KMS-11 (cell line): ENCODE data around the gene SDK2.

ENCODE experiments used
- H2AFZ ChIP-seq: fragments of 200-600 bp; sonication (generic); 2 replicates; pipeline ENCODE4 v1.6.1; 2016; ENCODE audit warnings: antibody characterized with exemption, mixed run types, low read depth
- H3K27ac ChIP-seq: fragments of 200-600 bp; sonication (generic); 2 replicates; pipeline ENCODE4 v1.6.1; 2016; ENCODE audit warnings: mild to moderate bottlenecking, mixed run types
- H3K27me3 ChIP-seq: fragments of 200-600 bp; sonication (generic); 2 replicates; pipeline ENCODE4 v1.6.1; 2017; ENCODE audit warnings: mild to moderate bottlenecking, low read depth, mixed run types, moderate library complexity; ENCODE audit not compliant: insufficient read depth
- H3K36me3 ChIP-seq: fragments of 200-600 bp; sonication (generic); 2 replicates; pipeline ENCODE4 v1.6.1; 2017; ENCODE audit warnings: mild to moderate bottlenecking, mixed run types; ENCODE audit not compliant: insufficient read depth
- H3K4me1 ChIP-seq: fragments of 200-600 bp; sonication (generic); 2 replicates; pipeline ENCODE4 v1.6.1; 2016; ENCODE audit warnings: mild to moderate bottlenecking, low read depth, mixed run types; ENCODE audit not compliant: poor library complexity, severe bottlenecking
- H3K4me2 ChIP-seq: fragments of 200-600 bp; sonication (generic); 2 replicates; pipeline ENCODE4 v1.7.0; 2016; ENCODE audit warnings: mild to moderate bottlenecking, mixed run types
- H3K4me3 ChIP-seq: fragments of 200-600 bp; sonication (generic); IDR thresholded peaks from 2 replicates; pipeline ENCODE4 v1.6.1; 2017; ENCODE audit warnings: low read depth, low read length, mixed read lengths; ENCODE audit not compliant: insufficient read depth
- H3K79me2 ChIP-seq: fragments of 200-600 bp; sonication (generic); 2 replicates; pipeline ENCODE4 v1.6.1; 2016; ENCODE audit warnings: low read depth, mixed run types; ENCODE audit not compliant: insufficient read depth
- H3K9ac ChIP-seq: fragments of 200-600 bp; sonication (generic); 2 replicates; pipeline ENCODE4 v1.6.1; 2016; ENCODE audit warnings: mild to moderate bottlenecking, mixed run types
- H4K20me1 ChIP-seq: fragments of 200-600 bp; sonication (generic); 2 replicates; pipeline ENCODE4 v1.6.1; 2016; ENCODE audit warnings: mild to moderate bottlenecking, mixed run types; ENCODE audit not compliant: insufficient read depth
- TF ChIP-seq, protein P1 (sequence below): fragments of 200-600 bp; sonication (generic); conservative IDR thresholded peaks from 2 replicates; pipeline ENCODE4 v1.6.1; 2017; ENCODE audit warnings: low read depth, mild to moderate bottlenecking, antibody characterized with exemption, low read length, moderate library complexity, mixed read lengths

SDK2 gene

DNA sequence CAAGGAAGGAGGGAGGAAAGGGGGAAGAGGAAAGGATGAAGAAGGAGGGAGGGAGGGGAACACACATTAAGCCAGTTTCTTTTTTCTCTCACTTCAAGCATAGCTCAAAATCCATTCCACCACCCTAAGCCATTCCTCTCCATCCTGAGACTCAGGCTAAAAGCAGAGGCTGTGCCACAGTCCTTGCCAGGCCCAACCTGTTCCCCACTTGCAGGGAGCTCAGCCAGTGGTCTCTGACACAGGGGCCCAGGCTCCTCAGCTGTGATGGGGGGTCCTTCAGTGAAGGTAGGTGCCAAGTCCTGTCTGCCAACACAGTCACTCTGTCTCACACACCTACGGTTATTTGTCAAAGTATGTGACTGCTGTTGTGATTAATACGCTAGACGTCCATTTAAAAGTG is 44.6 kb downstream of the SDK2 start:
- H3K36me3 ChIP-seq: no peaks in the 10 kb centered on the region
- no peak overlapping the region for H3K4me3 ChIP-seq
- no peaks in the 10 kb centered on the region for H3K79me2 ChIP-seq
- H2AFZ ChIP-seq: no peak overlapping the region
- no peaks in the 10 kb centered on the region for H4K20me1 ChIP-seq
- no peak overlapping the region for H3K4me2 ChIP-seq
- peaks cover 47% of the 10 kb centered on the region; the same call in 1 of the 2 replicates for H3K27me3 ChIP-seq
- no peak overlapping the region for H3K27ac ChIP-seq
- H3K4me1 ChIP-seq: no peaks in the 10 kb centered on the region
- H3K9ac ChIP-seq: no peak overlapping the region
- TF ChIP-seq, protein P1, sequence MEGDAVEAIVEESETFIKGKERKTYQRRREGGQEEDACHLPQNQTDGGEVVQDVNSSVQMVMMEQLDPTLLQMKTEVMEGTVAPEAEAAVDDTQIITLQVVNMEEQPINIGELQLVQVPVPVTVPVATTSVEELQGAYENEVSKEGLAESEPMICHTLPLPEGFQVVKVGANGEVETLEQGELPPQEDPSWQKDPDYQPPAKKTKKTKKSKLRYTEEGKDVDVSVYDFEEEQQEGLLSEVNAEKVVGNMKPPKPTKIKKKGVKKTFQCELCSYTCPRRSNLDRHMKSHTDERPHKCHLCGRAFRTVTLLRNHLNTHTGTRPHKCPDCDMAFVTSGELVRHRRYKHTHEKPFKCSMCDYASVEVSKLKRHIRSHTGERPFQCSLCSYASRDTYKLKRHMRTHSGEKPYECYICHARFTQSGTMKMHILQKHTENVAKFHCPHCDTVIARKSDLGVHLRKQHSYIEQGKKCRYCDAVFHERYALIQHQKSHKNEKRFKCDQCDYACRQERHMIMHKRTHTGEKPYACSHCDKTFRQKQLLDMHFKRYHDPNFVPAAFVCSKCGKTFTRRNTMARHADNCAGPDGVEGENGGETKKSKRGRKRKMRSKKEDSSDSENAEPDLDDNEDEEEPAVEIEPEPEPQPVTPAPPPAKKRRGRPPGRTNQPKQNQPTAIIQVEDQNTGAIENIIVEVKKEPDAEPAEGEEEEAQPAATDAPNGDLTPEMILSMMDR: no peak

DNA sequence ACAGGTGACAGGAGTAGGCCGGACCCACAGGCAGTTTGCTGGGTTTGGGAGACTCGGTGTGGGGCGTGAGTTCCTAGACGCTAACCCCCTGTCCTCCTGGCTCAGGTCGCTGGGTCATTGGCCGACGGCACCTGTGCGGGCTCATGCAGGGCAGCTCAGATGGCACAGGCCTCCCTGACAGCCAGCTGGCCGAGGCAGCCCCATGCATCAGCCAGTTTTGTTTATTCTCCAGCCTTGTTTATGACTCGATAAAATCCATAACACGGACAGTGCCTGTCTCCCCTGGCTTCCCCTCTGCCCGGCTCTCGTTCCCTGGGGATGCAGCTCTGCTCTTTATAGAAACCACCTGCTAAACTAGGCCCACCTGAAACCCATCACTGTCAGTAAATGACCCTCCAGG is 46.0 kb downstream of the SDK2 start:
- Histone ChIP-seq H3K4me3 (no peak overlapping the region), H3K9ac (no peak overlapping the region), H3K27me3 (peaks cover 47% of the 10 kb centered on the region; the same call in 1 of the 2 replicates), H3K36me3 (no peaks in the 10 kb centered on the region), H3K4me1 (no peaks in the 10 kb centered on the region), H4K20me1 (no peaks in the 10 kb centered on the region), H3K27ac (no peak overlapping the region), H3K4me2 (no peak overlapping the region), H3K79me2 (no peaks in the 10 kb centered on the region), H2AFZ (no peak overlapping the region)
- TF ChIP-seq, protein P1: no peak

DNA sequence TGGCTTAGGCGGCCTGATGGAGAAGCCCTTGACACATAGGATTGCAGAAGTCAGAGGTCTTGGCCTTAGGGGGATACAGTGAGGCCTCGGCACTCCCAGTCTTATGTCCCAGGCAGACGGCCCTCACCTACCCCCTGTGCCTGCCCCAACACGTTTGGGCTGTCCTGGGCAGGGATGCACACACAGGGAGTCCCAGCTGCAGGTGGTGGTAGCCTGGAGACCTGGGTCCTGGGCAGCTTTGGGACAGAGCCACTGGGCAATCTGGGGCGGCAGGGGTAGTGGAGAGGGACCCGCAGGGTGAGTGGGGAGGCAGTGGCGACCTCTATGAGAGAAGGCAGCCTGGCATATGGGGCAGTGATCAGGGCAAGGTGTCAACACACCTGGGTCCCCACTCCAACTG is 48.3 kb downstream of the SDK2 start:
- Histone ChIP-seq H3K9ac (no peak overlapping the region), H4K20me1 (no peaks in the 10 kb centered on the region), H3K79me2 (no peaks in the 10 kb centered on the region), H3K4me2 (no peak overlapping the region), H3K27ac (no peak overlapping the region), H3K27me3 (peaks cover 59% of the 10 kb centered on the region), H3K36me3 (no peaks in the 10 kb centered on the region), H3K4me1 (no peaks in the 10 kb centered on the region), H3K4me3 (no peak overlapping the region), H2AFZ (no peak overlapping the region)
- TF ChIP-seq, protein P1: no peak

- TF ChIP-seq, protein P1: no peak
Observed at GRCh38 chr17:73595479-73595878, 48.8 kb downstream of the SDK2 start.

More at GRCh38 chr17:73595479-73595878, 48.8 kb downstream of the SDK2 start:
- Histone ChIP-seq H4K20me1 (no peaks in the 10 kb centered on the region), H3K27me3 (peaks cover 60% of the 10 kb centered on the region), H3K79me2 (no peaks in the 10 kb centered on the region), H2AFZ (no peak overlapping the region), H3K4me2 (no peak overlapping the region), H3K4me1 (no peaks in the 10 kb centered on the region), H3K4me3 (no peak overlapping the region), H3K9ac (no peak overlapping the region), H3K27ac (no peak overlapping the region), H3K36me3 (no peaks in the 10 kb centered on the region)
